ENCODE data around the gene C12orf57. TPM values are rescaled to one million over a fixed set of nuclear protein-coding genes. Genes with fewer than 3 reads are reported as not detected.

Gene C12orf57
- total RNA-seq, 4 donors from 2014 or later = 259 to 2,496 (median 1,289) TPM

DNA sequence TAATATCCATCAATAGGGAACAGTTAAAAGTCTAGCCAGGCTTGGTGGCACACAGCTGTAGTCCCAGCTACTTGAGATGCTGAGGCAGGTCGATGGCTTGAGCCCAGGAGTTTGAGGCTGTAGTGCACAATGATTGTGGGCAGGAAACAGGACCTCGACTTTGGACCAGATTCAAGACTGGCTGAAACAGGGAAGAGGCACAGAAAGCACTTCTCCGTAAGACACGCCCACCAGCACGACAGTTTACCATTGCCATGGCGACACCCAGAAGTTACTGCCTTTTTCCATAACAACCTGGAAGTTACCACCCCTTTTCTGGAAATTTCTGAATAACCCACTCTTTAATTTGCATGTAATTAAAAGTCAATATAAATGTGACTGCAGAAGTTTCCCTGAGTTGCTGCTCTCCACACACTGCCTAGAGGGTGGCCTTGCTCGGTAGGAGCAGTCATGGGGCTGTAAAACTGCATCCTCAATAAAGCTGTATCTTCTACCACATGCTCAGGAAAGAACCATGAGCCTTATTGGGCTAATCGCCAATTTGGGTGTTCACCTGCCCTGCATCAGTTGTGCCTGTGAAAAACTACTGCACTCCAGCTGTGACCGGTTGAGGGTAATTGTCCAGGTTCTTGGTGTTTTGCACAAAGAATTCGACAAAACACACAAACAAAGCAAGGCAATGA is 43.8 kb upstream of the C12orf57 start:
- Histone ChIP-seq H3K4me3 (no peak overlapping the region), H3K27ac (no peak overlapping the region), H3K9me3 (no peaks in the 10 kb centered on the region), H3K4me1 (peaks cover 0 to under 1% of the 10 kb centered on the region in 2 donors), H3K36me3 (no peaks in the 10 kb centered on the region), H3K27me3 (no peaks in the 10 kb centered on the region)
- peak in 1 of 2 donors; percentile 56 for DNase-seq
- TF ChIP-seq POLR2A (IDR thresholded peaks at IDR 0.05) = no peak
- TF ChIP-seq, protein P1, sequence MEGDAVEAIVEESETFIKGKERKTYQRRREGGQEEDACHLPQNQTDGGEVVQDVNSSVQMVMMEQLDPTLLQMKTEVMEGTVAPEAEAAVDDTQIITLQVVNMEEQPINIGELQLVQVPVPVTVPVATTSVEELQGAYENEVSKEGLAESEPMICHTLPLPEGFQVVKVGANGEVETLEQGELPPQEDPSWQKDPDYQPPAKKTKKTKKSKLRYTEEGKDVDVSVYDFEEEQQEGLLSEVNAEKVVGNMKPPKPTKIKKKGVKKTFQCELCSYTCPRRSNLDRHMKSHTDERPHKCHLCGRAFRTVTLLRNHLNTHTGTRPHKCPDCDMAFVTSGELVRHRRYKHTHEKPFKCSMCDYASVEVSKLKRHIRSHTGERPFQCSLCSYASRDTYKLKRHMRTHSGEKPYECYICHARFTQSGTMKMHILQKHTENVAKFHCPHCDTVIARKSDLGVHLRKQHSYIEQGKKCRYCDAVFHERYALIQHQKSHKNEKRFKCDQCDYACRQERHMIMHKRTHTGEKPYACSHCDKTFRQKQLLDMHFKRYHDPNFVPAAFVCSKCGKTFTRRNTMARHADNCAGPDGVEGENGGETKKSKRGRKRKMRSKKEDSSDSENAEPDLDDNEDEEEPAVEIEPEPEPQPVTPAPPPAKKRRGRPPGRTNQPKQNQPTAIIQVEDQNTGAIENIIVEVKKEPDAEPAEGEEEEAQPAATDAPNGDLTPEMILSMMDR (IDR thresholded peaks at IDR 0.05) = no peak
- intact Hi-C loops (cut with DNase I; ENCODE audit: low total_unique reads) = no loop called here

DNA sequence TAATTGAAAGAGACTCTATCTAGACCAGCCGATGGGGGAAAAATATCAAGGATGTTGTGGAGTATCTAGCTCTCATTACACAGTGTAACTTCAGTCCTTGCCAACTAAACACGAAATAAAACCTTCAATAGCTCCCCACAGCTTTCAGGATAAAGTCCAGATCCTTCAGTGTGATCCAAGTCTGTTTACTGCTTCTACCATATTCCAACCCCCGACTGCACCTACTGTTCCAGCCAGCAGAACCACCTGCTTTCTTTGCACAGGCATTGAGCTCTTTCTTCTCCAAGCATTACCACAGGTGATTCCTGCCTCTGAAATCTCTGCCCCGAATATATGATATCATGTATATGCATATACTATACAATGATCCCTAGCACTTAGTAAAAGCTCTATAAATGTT is 41.4 kb upstream of the C12orf57 start:
- Histone ChIP-seq H3K27me3 (no peaks in the 10 kb centered on the region), H3K27ac (no peak overlapping the region), H3K9me3 (no peaks in the 10 kb centered on the region), H3K36me3 (no peaks in the 10 kb centered on the region), H3K4me1 (peaks cover 0 to 4% of the 10 kb centered on the region in 2 donors), H3K4me3 (no peak overlapping the region)
- TF ChIP-seq POLR2A (IDR thresholded peaks at IDR 0.05) = no peak
- TF ChIP-seq, protein P1 (IDR thresholded peaks at IDR 0.05) = no peak
- no peak for DNase-seq
- intact Hi-C loops (cut with DNase I; ENCODE audit: low total_unique reads) = no loop called here

DNA sequence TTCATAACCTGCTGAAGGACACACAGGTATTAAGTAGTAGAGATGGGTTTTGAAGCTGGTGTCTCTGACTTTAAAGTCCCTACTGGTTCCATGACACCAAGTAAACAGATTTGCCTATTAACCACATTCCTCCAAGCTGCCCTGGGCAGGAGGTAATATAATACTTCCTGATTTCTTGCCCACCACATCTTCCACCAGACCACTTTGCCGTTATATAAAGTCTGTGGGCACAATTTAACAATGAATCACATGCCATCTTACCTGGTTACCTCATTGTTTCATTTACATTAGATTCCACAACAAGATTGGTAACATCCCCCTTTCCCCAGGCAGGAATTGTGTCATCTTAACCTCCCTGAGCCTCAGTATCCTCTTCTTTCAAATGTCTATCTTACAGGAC is 40.1 kb upstream of the C12orf57 start:
- no peak for DNase-seq
- Histone ChIP-seq H3K27me3 (no peaks in the 10 kb centered on the region), H3K36me3 (no peaks in the 10 kb centered on the region), H3K27ac (peak overlapping the region in 1 of 2 donors; percentile 84), H3K4me1 (peaks cover 0 to 4% of the 10 kb centered on the region in 2 donors), H3K9me3 (no peaks in the 10 kb centered on the region), H3K4me3 (no peak overlapping the region)
- intact Hi-C loops (cut with DNase I; ENCODE audit: low total_unique reads) = no loop called here
- no peak for TF ChIP-seq POLR2A (IDR thresholded peaks at IDR 0.05)
- TF ChIP-seq, protein P1 (IDR thresholded peaks at IDR 0.05) = no peak

DNA sequence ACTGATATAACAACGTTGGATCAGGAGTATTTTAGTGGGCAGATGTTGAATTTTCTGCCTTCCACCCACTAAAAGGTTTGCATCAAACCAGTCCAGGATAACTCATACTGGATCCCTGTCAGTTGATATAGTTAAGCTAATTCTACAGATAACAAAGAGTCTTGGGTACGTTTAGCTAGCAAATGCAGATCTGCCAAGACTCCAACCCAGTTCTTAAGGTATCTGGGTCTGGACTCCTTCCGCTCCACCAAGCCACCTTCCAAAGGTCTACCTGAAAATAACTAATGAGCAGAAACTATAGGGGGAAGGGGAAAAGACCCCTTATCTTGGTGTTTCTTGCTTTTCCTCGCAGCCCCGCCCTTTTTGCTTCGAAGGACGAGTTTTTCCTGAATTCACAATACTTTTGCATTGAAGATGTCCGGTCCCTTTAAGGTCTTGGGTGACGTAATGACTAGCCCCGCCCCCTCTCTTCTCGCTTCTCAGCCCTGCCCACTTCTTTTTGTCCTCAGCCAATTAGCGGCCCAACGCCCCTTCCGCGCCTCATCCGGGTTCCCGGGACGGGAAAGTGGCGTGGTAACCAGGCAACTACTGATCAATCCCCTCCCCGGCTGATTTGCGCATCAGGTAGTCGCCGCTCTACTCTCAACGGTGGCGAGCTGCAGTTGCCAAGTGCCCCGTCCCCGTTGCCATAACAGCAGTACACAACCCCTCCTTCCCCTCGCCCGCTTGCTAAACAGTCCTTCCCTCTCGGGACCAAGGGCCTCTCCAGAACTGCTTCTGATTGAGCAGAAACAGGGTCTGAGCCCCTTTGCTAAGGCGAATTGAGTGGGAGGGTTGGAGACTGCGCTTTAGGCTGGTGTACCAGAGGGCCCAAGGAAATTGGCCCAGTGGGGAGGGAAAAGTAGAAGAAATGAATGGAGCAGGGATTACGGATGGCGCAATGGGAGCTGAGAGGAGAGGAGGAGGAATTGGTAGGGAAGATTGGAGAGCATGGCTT is 39.2 kb upstream of the C12orf57 start, which contains the start of gene LRRC23:
TSS of gene LRRC23 (plus strand) at position 543 of the 997 bp plus-strand sequence. CDS start 812 bp downstream, outside the sequence.
- no peaks in the 10 kb centered on the region for H3K27me3 ChIP-seq
- peak; percentile 58 to 69 for TF ChIP-seq POLR2A (IDR thresholded peaks at IDR 0.05)
- TF ChIP-seq, protein P1 (IDR thresholded peaks at IDR 0.05) = peak in 1 of 4 experiments; percentile 40
- peak within 1 kb of the TSS; percentile 56 to 81 for H3K4me3 ChIP-seq
- H3K4me1 ChIP-seq = peaks cover 0 to 4% of the 10 kb centered on the region in 2 donors
- DNase-seq = peak; percentile 97 to 99
- H3K9me3 ChIP-seq = no peaks in the 10 kb centered on the region
- peak within 1 kb of the TSS; percentile 84 to 88 for H3K27ac ChIP-seq
- intact Hi-C loops (cut with DNase I; ENCODE audit: low total_unique reads) = no loop called here
- no peaks in the 10 kb centered on the region for H3K36me3 ChIP-seq
